ENCODE results near the gene GLRX.
"Not testable (repeated sequence)": the region's sequence is repeated elsewhere in the genome, so short reads cannot be mapped to it uniquely, and the experiment has no call there.

GLRX gene

DNA sequence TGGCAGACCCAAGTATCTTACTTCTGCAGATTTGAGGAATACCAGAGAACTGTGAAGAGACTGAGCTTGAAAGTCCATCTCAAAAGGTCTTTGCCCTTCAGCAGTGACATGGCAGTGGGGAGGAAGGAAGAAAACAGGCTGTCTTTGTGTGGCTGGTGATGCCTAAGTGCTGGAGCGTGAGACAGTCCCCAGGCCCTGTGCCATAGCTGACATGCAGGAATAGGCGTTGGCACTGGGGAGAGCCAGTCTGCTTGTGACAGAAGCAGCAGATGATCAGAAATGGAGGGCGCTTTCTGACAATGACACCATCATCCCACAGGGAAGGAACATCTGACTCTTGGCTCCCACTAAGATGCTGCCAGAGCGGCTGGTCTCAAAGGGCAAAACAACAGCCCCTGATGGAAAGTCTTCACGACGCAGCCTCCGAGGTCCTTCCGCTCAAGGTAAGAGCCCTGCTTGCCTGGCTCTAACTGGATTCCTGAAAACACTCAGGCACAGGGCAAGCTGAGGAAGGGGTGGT is 15.5 kb upstream of the GLRX start:
- Histone ChIP-seq H3K4me3 (replicated peaks; ENCODE audit: low read depth, low read length) (no peak overlapping the region), H3K36me3 (ENCODE audit: control insufficient read depth, insufficient read depth, low read length) (no peaks in the 10 kb centered on the region), H3K27me3 (replicated peaks; ENCODE audit: control insufficient read depth, insufficient read depth, low read length) (no peaks in the 10 kb centered on the region)
- DNase-seq (ENCODE audit: extremely low read depth, insufficient read length), result no peak
- TF ChIP-seq, protein P1, sequence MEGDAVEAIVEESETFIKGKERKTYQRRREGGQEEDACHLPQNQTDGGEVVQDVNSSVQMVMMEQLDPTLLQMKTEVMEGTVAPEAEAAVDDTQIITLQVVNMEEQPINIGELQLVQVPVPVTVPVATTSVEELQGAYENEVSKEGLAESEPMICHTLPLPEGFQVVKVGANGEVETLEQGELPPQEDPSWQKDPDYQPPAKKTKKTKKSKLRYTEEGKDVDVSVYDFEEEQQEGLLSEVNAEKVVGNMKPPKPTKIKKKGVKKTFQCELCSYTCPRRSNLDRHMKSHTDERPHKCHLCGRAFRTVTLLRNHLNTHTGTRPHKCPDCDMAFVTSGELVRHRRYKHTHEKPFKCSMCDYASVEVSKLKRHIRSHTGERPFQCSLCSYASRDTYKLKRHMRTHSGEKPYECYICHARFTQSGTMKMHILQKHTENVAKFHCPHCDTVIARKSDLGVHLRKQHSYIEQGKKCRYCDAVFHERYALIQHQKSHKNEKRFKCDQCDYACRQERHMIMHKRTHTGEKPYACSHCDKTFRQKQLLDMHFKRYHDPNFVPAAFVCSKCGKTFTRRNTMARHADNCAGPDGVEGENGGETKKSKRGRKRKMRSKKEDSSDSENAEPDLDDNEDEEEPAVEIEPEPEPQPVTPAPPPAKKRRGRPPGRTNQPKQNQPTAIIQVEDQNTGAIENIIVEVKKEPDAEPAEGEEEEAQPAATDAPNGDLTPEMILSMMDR (IDR thresholded peaks at IDR 0.05; ENCODE audit: insufficient read depth, low read length, poor library complexity, severe bottlenecking), result no peak

DNA sequence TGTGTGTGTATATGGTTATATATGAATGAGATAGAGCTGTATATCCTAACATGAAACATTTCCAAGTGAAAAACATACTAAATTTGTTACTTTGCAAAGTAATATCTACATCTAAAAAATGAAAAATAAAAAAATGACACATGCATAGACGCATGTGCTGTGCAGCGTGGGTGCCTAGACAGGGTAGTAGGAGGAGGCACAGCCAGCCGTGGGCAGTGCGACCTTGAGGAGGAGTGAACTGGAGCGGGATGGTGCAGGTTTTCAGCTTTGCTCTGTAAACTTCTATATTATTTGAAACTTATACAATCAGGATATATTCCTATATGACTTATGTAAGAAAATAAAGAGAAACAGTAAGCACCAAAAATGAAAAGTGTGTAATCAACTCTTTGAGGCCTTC is 15.0 kb upstream of the GLRX start:
- DNase-seq (ENCODE audit: extremely low read depth, insufficient read length), result no peak
- H3K27me3 ChIP-seq (replicated peaks; ENCODE audit: control insufficient read depth, insufficient read depth, low read length), result no peaks in the 10 kb centered on the region
- TF ChIP-seq, protein P1 (IDR thresholded peaks at IDR 0.05; ENCODE audit: insufficient read depth, low read length, poor library complexity, severe bottlenecking), result no peak
- H3K36me3 ChIP-seq (ENCODE audit: control insufficient read depth, insufficient read depth, low read length), result no peaks in the 10 kb centered on the region
- H3K4me3 ChIP-seq (replicated peaks; ENCODE audit: low read depth, low read length), result no peak overlapping the region

DNA sequence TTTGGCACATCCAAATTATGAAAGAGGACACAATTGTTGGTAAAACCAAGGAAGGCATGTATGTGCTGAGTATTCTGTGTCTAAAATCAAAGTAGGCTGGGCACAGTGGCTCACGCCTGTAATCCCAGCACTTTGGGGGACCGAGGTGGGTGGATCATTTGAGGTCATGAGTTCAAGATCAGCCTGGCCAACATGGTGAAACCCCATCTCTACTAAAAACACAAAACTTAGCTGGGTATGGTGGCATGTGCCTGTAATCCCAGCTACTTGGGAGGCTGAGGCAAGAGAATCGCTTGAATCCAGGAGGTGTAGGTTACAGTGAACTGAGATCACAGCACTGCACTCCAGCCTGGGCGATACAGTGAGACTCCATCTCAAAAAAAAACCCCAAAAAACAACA is 14.4 kb upstream of the GLRX start:
- H3K4me3 ChIP-seq (replicated peaks; ENCODE audit: low read depth, low read length); H3K36me3 ChIP-seq (ENCODE audit: control insufficient read depth, insufficient read depth, low read length); H3K27me3 ChIP-seq (replicated peaks; ENCODE audit: control insufficient read depth, insufficient read depth, low read length); DNase-seq (ENCODE audit: extremely low read depth, insufficient read length): not testable (repeated sequence)

DNA sequence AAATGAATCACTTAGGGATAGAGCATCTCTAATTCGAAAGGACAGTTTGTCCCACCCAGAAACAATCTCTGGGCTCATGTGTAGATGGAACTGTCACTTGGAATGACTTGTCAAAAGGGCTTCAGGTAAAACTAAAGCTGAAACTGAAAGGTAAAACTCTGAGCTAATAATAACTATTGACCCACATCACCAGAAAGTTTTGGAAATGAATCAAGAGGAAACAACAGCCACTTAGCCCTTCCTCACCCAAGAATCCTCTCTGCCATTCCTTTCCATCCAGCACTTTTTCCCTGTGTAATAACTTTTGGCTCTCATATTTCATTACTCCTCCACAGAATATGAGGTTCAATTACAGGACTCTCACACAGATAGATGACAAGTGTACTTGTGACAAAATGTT is 14.0 kb upstream of the GLRX start:
- no peaks in the 10 kb centered on the region for H3K27me3 ChIP-seq (replicated peaks; ENCODE audit: control insufficient read depth, insufficient read depth, low read length)
- no peak for DNase-seq (ENCODE audit: extremely low read depth, insufficient read length)
- TF ChIP-seq, protein P1 (IDR thresholded peaks at IDR 0.05; ENCODE audit: insufficient read depth, low read length, poor library complexity, severe bottlenecking), result no peak
- peak overlapping the region; percentile 74 for H3K4me3 ChIP-seq (replicated peaks; ENCODE audit: low read depth, low read length)
- H3K36me3 ChIP-seq (ENCODE audit: control insufficient read depth, insufficient read depth, low read length), result no peaks in the 10 kb centered on the region

DNA sequence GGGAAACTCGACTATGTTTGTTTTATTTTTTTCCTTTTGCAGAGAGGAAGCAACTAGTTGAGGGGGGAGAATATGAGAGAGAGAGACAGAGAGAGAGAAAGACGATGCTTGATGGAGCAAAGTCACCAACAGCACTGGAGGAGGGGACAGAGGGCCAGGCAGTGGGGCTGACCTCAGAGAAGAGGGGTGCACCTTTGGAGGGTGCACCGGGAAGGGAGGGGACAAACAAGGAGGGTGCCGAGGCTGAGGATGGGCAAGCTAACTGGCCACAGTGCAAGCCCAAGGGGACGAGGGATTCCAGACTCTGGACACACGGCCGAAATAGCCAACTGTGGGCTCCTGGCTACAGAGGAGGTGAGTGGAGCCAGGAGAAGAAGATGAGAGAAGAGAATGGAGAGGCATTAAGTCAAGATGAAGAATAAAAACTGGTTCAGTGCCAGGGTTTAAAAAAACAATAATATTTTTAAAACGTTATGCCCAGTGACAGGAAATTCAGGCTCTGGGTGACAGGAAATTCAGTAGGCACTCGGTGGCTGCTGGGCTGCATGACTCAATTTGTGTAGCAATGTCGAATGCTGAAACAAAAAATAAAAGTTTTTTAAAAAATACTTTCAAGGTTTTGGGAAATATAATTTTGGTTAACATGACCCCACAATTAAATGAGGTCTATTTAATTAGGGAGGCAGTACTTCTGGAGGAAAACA is 13.3 kb upstream of the GLRX start:
- H3K4me3 ChIP-seq (replicated peaks; ENCODE audit: low read depth, low read length), result peak overlapping the region; percentile 74

DNA sequence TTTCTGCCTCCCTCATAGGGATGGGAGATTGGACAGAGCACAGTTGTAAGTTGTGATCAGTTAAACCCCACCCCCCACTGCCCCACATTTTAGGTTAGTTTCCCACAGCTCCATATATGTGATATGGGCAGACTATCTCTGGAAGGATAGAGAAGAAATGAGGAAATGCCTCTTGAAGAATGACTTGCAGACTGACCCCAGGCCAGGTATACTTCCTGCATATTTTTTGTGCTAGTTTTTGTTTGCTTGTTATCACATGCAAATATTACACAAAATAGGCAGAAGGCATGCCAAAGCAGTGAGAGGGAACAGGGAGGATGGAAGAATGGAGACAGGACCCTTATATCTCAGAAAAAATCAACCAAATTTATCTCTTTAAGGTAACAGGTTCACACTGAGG is 10.1 kb upstream of the GLRX start:
- no peak for DNase-seq (ENCODE audit: extremely low read depth, insufficient read length)
- TF ChIP-seq, protein P1 (IDR thresholded peaks at IDR 0.05; ENCODE audit: insufficient read depth, low read length, poor library complexity, severe bottlenecking), result no peak
- no peak overlapping the region for H3K4me3 ChIP-seq (replicated peaks; ENCODE audit: low read depth, low read length)
- no peaks in the 10 kb centered on the region for H3K36me3 ChIP-seq (ENCODE audit: control insufficient read depth, insufficient read depth, low read length)
- no peaks in the 10 kb centered on the region for H3K27me3 ChIP-seq (replicated peaks; ENCODE audit: control insufficient read depth, insufficient read depth, low read length)

More for the DNA sequence above, 13.3 kb upstream of the GLRX start:
- H3K36me3 ChIP-seq (ENCODE audit: control insufficient read depth, insufficient read depth, low read length), result no peaks in the 10 kb centered on the region
- no peaks in the 10 kb centered on the region for H3K27me3 ChIP-seq (replicated peaks; ENCODE audit: control insufficient read depth, insufficient read depth, low read length)
- DNase-seq (ENCODE audit: extremely low read depth, insufficient read length), result no peak
- TF ChIP-seq, protein P1 (IDR thresholded peaks at IDR 0.05; ENCODE audit: insufficient read depth, low read length, poor library complexity, severe bottlenecking), result no peak
